Endothelial cell (in vitro differentiated cells): ENCODE results near the gene BID. TPM values are rescaled to one million over a fixed set of nuclear protein-coding genes. Genes with fewer than 3 reads are reported as not detected.

Experiments used
- DNase-seq: peaks from one replicate; pipeline ENCODE4 v3.0.0; 2021; ENCODE audit warnings: low spot score
- H3K27ac Mint-ChIP-seq: one replicate; pipeline ENCODE4 v1.8.0; 2021; ENCODE audit warnings: mixed read lengths, inconsistent platforms; ENCODE audit not compliant: unreplicated experiment
- H3K27me3 Mint-ChIP-seq: one replicate; pipeline ENCODE4 v1.8.0; 2021; ENCODE audit warnings: mild to moderate bottlenecking, moderate library complexity, mixed read lengths, inconsistent platforms; ENCODE audit not compliant: unreplicated experiment
- H3K36me3 Mint-ChIP-seq: one replicate; pipeline ENCODE4 v1.8.0; 2021; ENCODE audit warnings: mild to moderate bottlenecking, low read depth, mixed read lengths, inconsistent platforms; ENCODE audit not compliant: unreplicated experiment
- H3K4me1 Mint-ChIP-seq: one replicate; pipeline ENCODE4 v1.8.0; 2021; ENCODE audit warnings: mild to moderate bottlenecking, mixed read lengths, inconsistent platforms; ENCODE audit not compliant: unreplicated experiment
- H3K4me3 Mint-ChIP-seq: one replicate; pipeline ENCODE4 v1.8.0; 2021; ENCODE audit warnings: mild to moderate bottlenecking, mixed read lengths, inconsistent platforms; ENCODE audit not compliant: unreplicated experiment
- H3K9me3 Mint-ChIP-seq: one replicate; pipeline ENCODE4 v1.8.0; 2021; ENCODE audit warnings: mixed read lengths, inconsistent platforms; ENCODE audit not compliant: unreplicated experiment
- total RNA-seq: library from RNA; stranded (reverse); fragmentation: NEBNext Ultra II Directional; extraction: Animal tissue kit (Norgen Biotek cat#: 25700); gene quantifications from one replicate; pipeline ENCODE4 v1.2.1, GENCODE V29; 2021; ENCODE audit not compliant: unreplicated experiment
- TF ChIP-seq, protein P1 (sequence below): fragments of 200-600 bp; sonication (generic); IDR thresholded peaks from one replicate; pipeline ENCODE4 v1.5.0; 2021; ENCODE audit warnings: antibody characterized with exemption; ENCODE audit not compliant: unreplicated experiment

BID gene
- total RNA-seq, 1 donor from 2014 or later = 32.5 TPM

DNA sequence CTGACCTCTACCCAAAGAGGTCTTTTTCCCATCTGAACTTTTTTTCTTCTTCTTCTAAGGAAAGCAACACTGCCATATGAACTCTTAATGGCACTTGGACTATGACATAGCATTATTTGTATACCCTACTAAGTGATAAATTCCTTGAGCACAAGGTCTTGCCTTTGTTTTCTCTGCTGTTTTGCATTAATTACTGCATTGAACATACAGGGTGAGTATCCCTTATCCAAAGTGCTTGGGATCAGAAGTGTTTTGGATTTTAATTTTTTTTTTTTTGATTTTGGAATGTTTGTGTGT is 48.8 kb downstream of the BID start:
- Mint-ChIP-seq H3K4me3 (no peak overlapping the region), H3K27ac (no peak overlapping the region), H3K9me3 (no peaks in the 10 kb centered on the region), H3K36me3 (peaks cover 14% of the 10 kb centered on the region), H3K27me3 (no peaks in the 10 kb centered on the region), H3K4me1 (peaks cover 25% of the 10 kb centered on the region)
- TF ChIP-seq, protein P1, sequence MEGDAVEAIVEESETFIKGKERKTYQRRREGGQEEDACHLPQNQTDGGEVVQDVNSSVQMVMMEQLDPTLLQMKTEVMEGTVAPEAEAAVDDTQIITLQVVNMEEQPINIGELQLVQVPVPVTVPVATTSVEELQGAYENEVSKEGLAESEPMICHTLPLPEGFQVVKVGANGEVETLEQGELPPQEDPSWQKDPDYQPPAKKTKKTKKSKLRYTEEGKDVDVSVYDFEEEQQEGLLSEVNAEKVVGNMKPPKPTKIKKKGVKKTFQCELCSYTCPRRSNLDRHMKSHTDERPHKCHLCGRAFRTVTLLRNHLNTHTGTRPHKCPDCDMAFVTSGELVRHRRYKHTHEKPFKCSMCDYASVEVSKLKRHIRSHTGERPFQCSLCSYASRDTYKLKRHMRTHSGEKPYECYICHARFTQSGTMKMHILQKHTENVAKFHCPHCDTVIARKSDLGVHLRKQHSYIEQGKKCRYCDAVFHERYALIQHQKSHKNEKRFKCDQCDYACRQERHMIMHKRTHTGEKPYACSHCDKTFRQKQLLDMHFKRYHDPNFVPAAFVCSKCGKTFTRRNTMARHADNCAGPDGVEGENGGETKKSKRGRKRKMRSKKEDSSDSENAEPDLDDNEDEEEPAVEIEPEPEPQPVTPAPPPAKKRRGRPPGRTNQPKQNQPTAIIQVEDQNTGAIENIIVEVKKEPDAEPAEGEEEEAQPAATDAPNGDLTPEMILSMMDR = no peak
- no peak for DNase-seq

DNA sequence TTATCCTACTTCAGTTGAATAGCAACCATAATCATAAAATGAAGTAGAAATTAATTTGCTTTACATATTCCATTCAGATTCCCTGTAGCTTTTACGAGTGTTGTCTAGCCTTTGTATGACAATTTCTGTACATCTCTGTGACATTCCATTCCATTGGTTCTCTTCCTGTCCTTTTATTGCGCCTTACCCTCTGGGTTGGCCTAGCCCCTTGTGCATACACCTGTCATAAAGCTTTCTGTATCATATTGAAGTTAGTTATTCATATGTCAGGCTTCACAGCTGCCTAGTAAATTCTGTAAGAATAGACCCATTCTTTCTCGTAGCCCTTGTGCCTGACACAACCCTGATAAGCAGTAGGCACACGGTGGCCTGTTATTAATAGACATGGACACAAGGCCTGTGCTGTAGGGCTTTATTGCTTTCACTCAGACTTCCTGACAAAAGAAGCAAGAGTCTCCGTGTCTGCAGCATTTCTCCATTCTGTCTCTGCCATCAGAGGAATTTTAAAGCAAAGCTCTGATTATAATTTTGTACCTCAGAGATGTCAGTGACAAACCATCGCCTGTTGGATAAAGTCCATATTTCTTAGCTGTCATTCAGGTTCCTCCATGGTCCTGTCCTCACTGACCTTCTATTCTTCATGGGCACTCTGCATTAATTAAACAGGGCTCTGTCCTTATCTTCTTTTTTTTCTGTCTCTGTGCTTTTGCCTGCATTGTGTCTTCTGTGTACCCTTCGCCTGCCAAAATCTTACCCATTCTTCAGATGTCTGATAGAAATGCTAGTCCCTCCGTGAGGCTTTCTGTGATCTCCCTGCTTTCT is 49.4 kb downstream of the BID start:
- Mint-ChIP-seq H3K4me1 (peaks cover 22% of the 10 kb centered on the region), H3K9me3 (no peaks in the 10 kb centered on the region), H3K27ac (no peak overlapping the region), H3K4me3 (no peak overlapping the region), H3K27me3 (no peaks in the 10 kb centered on the region), H3K36me3 (peaks cover 14% of the 10 kb centered on the region)
- DNase-seq = no peak
- TF ChIP-seq, protein P1 = no peak

DNA sequence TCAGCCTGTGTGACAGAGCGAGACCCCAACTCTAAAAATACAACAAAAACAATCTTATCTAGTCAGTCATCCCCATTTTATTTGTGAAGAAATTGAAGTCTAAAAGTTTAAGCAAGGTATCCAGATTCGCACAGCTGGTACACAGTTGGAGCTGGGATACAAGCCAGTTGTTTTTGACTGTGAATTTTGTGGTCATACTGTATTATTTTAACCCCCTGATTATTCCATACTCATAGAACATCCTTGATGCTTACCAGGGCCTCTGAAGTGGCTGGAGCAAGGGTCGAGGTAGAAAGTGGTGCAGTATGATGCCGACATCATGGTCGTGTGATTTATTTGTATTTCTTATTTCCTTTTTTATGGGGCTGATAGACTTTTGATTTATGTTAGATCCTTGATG is 50.0 kb downstream of the BID start:
- Mint-ChIP-seq H3K27ac (no peak overlapping the region), H3K4me1 (peaks cover 16% of the 10 kb centered on the region), H3K36me3 (peaks cover 14% of the 10 kb centered on the region), H3K4me3 (no peak overlapping the region), H3K9me3 (no peaks in the 10 kb centered on the region), H3K27me3 (no peaks in the 10 kb centered on the region)
- no peak for DNase-seq
- TF ChIP-seq, protein P1 = no peak

DNA sequence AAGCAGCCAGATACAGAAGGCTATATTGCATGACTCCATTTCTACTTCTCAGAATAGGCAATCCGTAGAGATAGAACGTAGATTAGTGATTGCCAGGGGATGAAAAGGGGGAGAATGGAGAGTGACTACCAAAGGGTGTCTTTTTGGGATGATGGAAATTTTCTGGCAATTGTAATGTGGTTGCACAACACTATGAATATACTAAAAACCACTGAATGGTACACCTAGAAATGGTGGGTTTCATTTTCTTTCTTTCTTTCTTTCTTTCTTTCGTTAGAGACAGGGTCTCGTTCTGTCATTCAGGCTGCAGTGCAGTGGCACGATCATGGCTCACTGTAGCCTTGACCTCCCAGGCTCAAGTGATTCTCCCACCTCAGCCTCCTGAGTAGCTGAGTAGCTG is 54.4 kb downstream of the BID start:
- TF ChIP-seq, protein P1 = no peak
- Mint-ChIP-seq H3K9me3 (no peaks in the 10 kb centered on the region), H3K27me3 (no peaks in the 10 kb centered on the region), H3K27ac (no peak overlapping the region), H3K36me3 (no peaks in the 10 kb centered on the region), H3K4me1 (peaks cover 14% of the 10 kb centered on the region), H3K4me3 (no peak overlapping the region)
- no peak for DNase-seq

DNA sequence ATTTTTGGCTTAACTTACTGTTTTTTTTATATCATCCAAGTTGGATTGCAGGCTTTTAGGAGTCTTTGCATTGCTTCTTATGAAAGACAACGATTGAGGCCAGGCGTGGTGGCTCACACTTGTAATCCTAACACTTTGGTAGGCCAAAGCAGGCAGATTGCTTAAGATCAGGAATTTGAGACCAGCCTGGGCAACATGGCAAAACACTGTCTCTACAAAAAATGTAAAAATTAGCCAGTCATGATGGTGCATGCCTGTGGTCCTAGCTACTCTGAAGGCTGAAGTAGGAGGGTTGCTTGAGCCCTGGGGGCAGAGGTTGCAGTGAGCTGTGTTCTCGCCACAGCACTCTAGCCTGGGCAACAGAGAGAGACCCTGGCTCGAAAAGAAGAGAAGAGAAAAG is 56.6 kb downstream of the BID start:
- Mint-ChIP-seq H3K27ac (no peak overlapping the region), H3K9me3 (no peaks in the 10 kb centered on the region), H3K36me3 (no peaks in the 10 kb centered on the region), H3K27me3 (no peaks in the 10 kb centered on the region), H3K4me1 (peaks cover under 1% of the 10 kb centered on the region), H3K4me3 (no peak overlapping the region)
- no peak for DNase-seq
- TF ChIP-seq, protein P1 = no peak
